K562 (cell line): ENCODE results near the gene PRKCG. TPM values are rescaled to one million over a fixed set of nuclear protein-coding genes. Genes with fewer than 3 reads are reported as not detected.

Experiments
- ATAC-seq: fragments of 200-7000 bp; cut with Tn5 transposase; 3 replicates; pipeline ENCODE4 v1.9.1; 2020; ENCODE audit warnings: moderate library complexity
- BruUV-seq: library from RNA; stranded (reverse); fragments of 400-500 nt; replicated peaks from 2 replicates; lab custom pipeline; 2021; lab: Mats Ljungman, UMichigan
- CTCF ChIA-PET: fragments of 300-600 bp; formaldehyde crosslinking; extraction: SDS; loops from one replicate; lab custom pipeline; 2021; ENCODE audit warnings: low intra/inter-chr PET ratio; lab: Yijun Ruan, JAX
- POLR2A ChIA-PET: fragments of 300-600, 350-650 bp; sonication (Branson Sonifier 250); formaldehyde crosslinking; extraction: SDS; loops from one replicate; lab custom pipeline; 2021; ENCODE audit warnings: antibody characterized with exemption, inconsistent platforms; lab: Yijun Ruan, JAX
- DNase-seq, 4 experiments: peaks; one replicate each; pipeline versions ENCODE4 v3.0.0 to v3.0.0-alpha.2; 2011 to 2018; ENCODE audit warnings: low spot score in 3 of 4, mixed read lengths in 3 of 4; ENCODE audit errors: extremely low read depth in 1 of 4
- FAIRE-seq: peaks from 2 replicates; lab custom pipeline; 2011; peaks lifted over from hg19 to GRCh38; lab: Jason Lieb, UNC
- H2AFZ ChIP-seq: 2 replicates; pipeline ENCODE4 v1.6.0; 2011; ENCODE audit warnings: low read depth, low read length, control low read depth, inconsistent platforms
- H3K27ac ChIP-seq: fragments of 200-600 bp; 3 replicates; pipeline ENCODE4 v1.8.0; 2011; ENCODE audit warnings: low read depth, mild to moderate bottlenecking, control low read depth, inconsistent platforms, low read length, moderate library complexity, mixed read lengths; ENCODE audit errors: extremely low read depth
- H3K27me3 ChIP-seq, 2 experiments: fragments of 300-600 bp in 1 of 2; 2 replicates in 1 of 2; 3 replicates in 1 of 2; pipeline versions ENCODE4 v1.6.0 to v1.8.0; 2011; ENCODE audit warnings: inconsistent platforms in 2 of 2, low read length in 2 of 2, mild to moderate bottlenecking in 1 of 2, mixed read lengths in 1 of 2, moderate library complexity in 1 of 2; ENCODE audit not compliant: control insufficient read depth in 2 of 2, insufficient read depth in 2 of 2
- H3K36me3 ChIP-seq: fragments of 300-600 bp; 3 replicates; pipeline ENCODE4 v1.8.0; 2011; ENCODE audit warnings: mild to moderate bottlenecking, low read length, inconsistent platforms; ENCODE audit not compliant: control insufficient read depth, insufficient read depth
- H3K4me1 ChIP-seq, 2 experiments: fragments of 200-600 bp in 1 of 2; replicated peaks in 1 of 2; 2 replicates in 1 of 2; 3 replicates in 1 of 2; pipeline versions ENCODE4 v1.5.1 to v1.8.0; 2011; ENCODE audit warnings: inconsistent platforms in 2 of 2, low read length in 2 of 2, mild to moderate bottlenecking in 1 of 2, mixed read lengths in 1 of 2, moderate library complexity in 1 of 2; ENCODE audit not compliant: control insufficient read depth in 2 of 2, insufficient read depth in 2 of 2
- H3K4me2 ChIP-seq: 2 replicates; pipeline ENCODE4 v1.6.1; 2011; ENCODE audit warnings: low read length, control low read depth, inconsistent platforms, mixed read lengths; ENCODE audit not compliant: insufficient read depth
- H3K4me3 ChIP-seq: fragments of 200-600 bp; sonication (generic), shearing (Covaris generic); 2 replicates; pipeline ENCODE4 v1.5.1; 2016; ENCODE audit warnings: control low read depth, inconsistent platforms
- H3K79me2 ChIP-seq: fragments of 200-600 bp; 3 replicates; pipeline ENCODE4 v1.8.0; 2011; ENCODE audit warnings: low read length, inconsistent platforms; ENCODE audit not compliant: control insufficient read depth, insufficient read depth
- H3K9ac ChIP-seq, 2 experiments: 2 replicates each; pipeline versions ENCODE4 v1.6.0 to v1.6.1; 2011; ENCODE audit warnings: low read depth in 2 of 2, low read length in 2 of 2, control low read depth in 1 of 2, inconsistent platforms in 1 of 2, mild to moderate bottlenecking in 1 of 2, mixed read lengths in 1 of 2; ENCODE audit not compliant: insufficient read depth in 1 of 2
- H3K9me1 ChIP-seq: one replicate; pipeline ENCODE4 v1.6.0; 2011; ENCODE audit warnings: inconsistent platforms, mild to moderate bottlenecking, low read length, moderate library complexity; ENCODE audit not compliant: control insufficient read depth, insufficient read depth
- H3K9me3 ChIP-seq: replicated peaks from 2 replicates; pipeline ENCODE4 v1.5.1; 2011; ENCODE audit warnings: low read depth, low read length, inconsistent platforms; ENCODE audit not compliant: control insufficient read depth, insufficient read depth
- H4K20me1 ChIP-seq: replicated peaks from 2 replicates; pipeline ENCODE4 v1.6.1; 2011; ENCODE audit warnings: low read length, inconsistent platforms, mixed read lengths; ENCODE audit not compliant: control insufficient read depth, insufficient read depth
- BHLHE40 ChIP-seq: IDR thresholded peaks from 2 replicates; pipeline ENCODE4 v1.6.1; 2011; ENCODE audit warnings: low read length, improper control_type of control experiment
- CBFA2T3 ChIP-seq: fragments of 450-650 bp; IDR thresholded peaks from 2 replicates; pipeline ENCODE4 v1.6.1; 2017
- KDM4B ChIP-seq, 2 experiments: fragments of 450-650 bp in 1 of 2; sonication (generic) in 1 of 2; IDR thresholded peaks; 2 replicates each; pipeline ENCODE4 v1.6.1; 2016 to 2017; ENCODE audit warnings: borderline replicate concordance in 2 of 2, antibody characterized with exemption in 1 of 2, low read depth in 1 of 2, mild to moderate bottlenecking in 1 of 2
- MEIS2 ChIP-seq: fragments of 450-650 bp; IDR thresholded peaks from 2 replicates; pipeline ENCODE4 v1.6.1; 2014; ENCODE audit warnings: mild to moderate bottlenecking; ENCODE audit not compliant: partially characterized antibody
- PML ChIP-seq: IDR thresholded peaks from 2 replicates; pipeline ENCODE4 v1.6.1; 2012; ENCODE audit warnings: low read length, inconsistent platforms
- PRPF4 ChIP-seq: fragments of 200-400 bp; formaldehyde crosslinking; IDR thresholded peaks from one replicate; pipeline ENCODE4 v1.6.1; 2017; ENCODE audit warnings: low read length, low read depth, mild to moderate bottlenecking; ENCODE audit not compliant: insufficient read depth, poor library complexity, severe bottlenecking
- RAD51 ChIP-seq: fragments of 450-650 bp; IDR thresholded peaks from 2 replicates; pipeline ENCODE4 v1.7.1; 2016; ENCODE audit warnings: low read depth, mild to moderate bottlenecking, borderline replicate concordance
- SAFB ChIP-seq: fragments of 200-400 bp; formaldehyde crosslinking; IDR thresholded peaks from 2 replicates; pipeline ENCODE4 v1.6.1; 2017; ENCODE audit warnings: low read depth, low read length, borderline replicate concordance
- SLC30A9 ChIP-seq: fragments of 250-450 bp; sonication (Bioruptor Pico); IDR thresholded peaks from 2 replicates; pipeline ENCODE4 v1.8.0; 2022; ENCODE audit warnings: mild to moderate bottlenecking, moderate library complexity
- SRSF1 ChIP-seq: fragments of 200-400 bp; formaldehyde crosslinking; IDR thresholded peaks from 2 replicates; pipeline ENCODE4 v1.6.1; 2017; ENCODE audit warnings: mild to moderate bottlenecking, low read depth, low read length, moderate library complexity
- SUPT5H ChIP-seq: fragments of 450-650 bp; IDR thresholded peaks from 2 replicates; pipeline ENCODE4 v1.6.1; 2016
- TOE1 ChIP-seq, 2 experiments: fragments of 450-650 bp in 1 of 2; sonication (generic) in 1 of 2; formaldehyde crosslinking in 1 of 2; IDR thresholded peaks; 2 replicates each; pipeline versions ENCODE4 v1.7.1 to v1.8.0; 2016 to 2022; ENCODE audit warnings: borderline replicate concordance in 2 of 2, mild to moderate bottlenecking in 2 of 2, antibody characterized with exemption in 1 of 2, inconsistent platforms in 1 of 2, low read depth in 1 of 2, missing genetic modification reagents in 1 of 2, moderate library complexity in 1 of 2
- ZNF75A ChIP-seq: fragments of 450-650 bp; formaldehyde crosslinking; IDR thresholded peaks from 2 replicates; pipeline ENCODE4 v1.4.0; 2020; ENCODE audit warnings: mild to moderate bottlenecking
- WGBS: fragments of 100-300 bp; shearing (Covaris generic); methylation state at CpG from one replicate; pipeline ENCODE4 v1.1.6; 2016; ENCODE audit warnings: low coverage, mixed read lengths; ENCODE audit not compliant: insufficient coverage; ENCODE audit errors: missing lambda C conversion rate; 5-methylcytosine and 5-hydroxymethylcytosine counted together
- in situ Hi-C: fragments of 300-500 bp; cut with MboI; formaldehyde crosslinking; loops from 4 replicates; pipeline ENCODE4 v1.15.0; 2018; ENCODE audit warnings: inconsistent platforms, mixed read lengths
- intact Hi-C: fragments of 100-400 bp; cut with micrococcal nuclease; formaldehyde crosslinking; loops from 2 replicates; pipeline ENCODE4 v1.14.2; 2022
- polyA plus RNA-seq, 8 experiments: library from polyadenylated mRNA; depleted of rRNA in 4 of 8; stranded (reverse) in 5 of 8; unstranded in 3 of 8; fragments of >200 nt; fragmentation: Nextera tagmentation in 2 of 8; fragmentation: Illumina TruSeq in 1 of 8; extraction: Ambion mirVana in 2 of 8; extraction: Trizol in 1 of 8; gene quantifications; 2 replicates each; pipeline versions ENCODE4 v1.2.1 to v1.2.3, GENCODE V29; 2011 to 2014; ENCODE audit warnings: inconsistent platforms in 1 of 8, missing spikeins in 1 of 8
- total RNA-seq, 7 experiments: library from RNA; depleted of rRNA in 6 of 7; stranded (reverse); fragments of >200 nt in 6 of 7; fragmentation: Illumina TruSeq in 2 of 7; extraction: Trizol in 2 of 7; gene quantifications; 2 replicates each; pipeline versions ENCODE4 v1.2.1 to v1.2.3, GENCODE V29; 2011 to 2021; ENCODE audit warnings: low replicate concordance in 1 of 7
- TF ChIP-seq, protein P1 (sequence below): fragments of 450-650 bp; formaldehyde crosslinking; conservative IDR thresholded peaks from 2 replicates; pipeline ENCODE4 v1.4.0; 2022; ENCODE audit warnings: mild to moderate bottlenecking, missing genetic modification characterization
- TF ChIP-seq, protein P2 (sequence below): fragments of 450-650 bp; formaldehyde crosslinking; IDR thresholded peaks from 2 replicates; pipeline ENCODE4 v1.4.0; 2020; ENCODE audit warnings: mild to moderate bottlenecking, mixed read lengths
- TF ChIP-seq, protein P3 (sequence below): sonication (generic); formaldehyde crosslinking; IDR thresholded peaks from 2 replicates; pipeline ENCODE4 v1.9.0; 2022; ENCODE audit warnings: mild to moderate bottlenecking, missing genetic modification reagents

The PRKCG gene
- total and polyA plus RNA-seq, 9 of the 15 experiments (the other 6 are each of a cell fraction or from before 2014, with no cell fraction given), result not detected

DNA sequence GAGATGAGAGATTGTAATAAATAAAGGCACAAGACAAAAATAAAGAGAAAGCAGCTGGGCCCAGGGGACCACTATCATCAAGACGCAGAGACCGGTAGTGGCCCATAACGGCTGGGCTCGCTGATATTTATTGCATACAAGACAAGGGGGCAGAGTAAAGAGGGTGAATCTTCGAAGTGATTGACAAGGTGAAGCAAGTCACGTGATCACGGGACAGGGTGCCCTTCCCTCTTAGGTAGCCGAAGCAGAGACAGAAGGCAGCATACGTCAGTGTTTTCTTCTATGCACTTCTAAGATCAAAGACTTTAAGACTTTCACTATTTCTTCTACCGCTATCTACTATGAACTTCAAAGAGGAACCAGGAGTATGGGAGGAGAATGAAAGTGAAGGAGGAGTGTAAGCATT, 4.6 kb upstream of the PRKCG start:
- Histone ChIP-seq H3K9ac (no peak overlapping the region), H4K20me1 (0 out of 2 replicates have a peak, but pooled peaks cover 5% of the 10 kb centered on the region), H3K4me1 (peaks cover 0 to 40% of the 10 kb centered on the region in 2 experiments; a peak in 3 of 5 replicates), H3K36me3 (peaks cover 34% of the 10 kb centered on the region; the same call in 2 of the 3 replicates), H3K9me3 (no peaks in the 10 kb centered on the region), H2AFZ (no peak overlapping the region), H3K27ac (no peak overlapping the region), H3K79me2 (peaks cover 12% of the 10 kb centered on the region), H3K4me2 (no peak overlapping the region), H3K4me3 (no peak overlapping the region), H3K27me3 (no peaks in the 10 kb centered on the region), H3K9me1 (no peaks in the 10 kb centered on the region)
- ChIA-PET POLR2A (interaction anchor here (0.5 to 4.3 kb wide), 4 partner anchors 10 to 278 kb away, joined by 3 to 27 read pairs (median 6); partner anchors contain the start of gene MYADM), CTCF (no interaction called here)
- BruUV-seq, result no TSS peak
- FAIRE-seq (peak; percentile 49), ATAC-seq (no peak), DNase-seq (no peak)
- intact Hi-C loops, result no loop called here
- in situ Hi-C loops, result no loop called here
- 55% methylated on average over 10 of the region's 10 CpGs for WGBS
- TF ChIP-seq PML (0 out of 2 replicates have a peak, but pooled peaks have one; percentile 22), KDM4B (IDR thresholded peaks at IDR 0.05; ENCODE audit: borderline replicate concordance in 2 of 2, low read depth in 1 of 2) (no peak), SRSF1 (no peak), CBFA2T3 (peak; percentile 45), PRPF4 (no peak), TOE1 (IDR thresholded peaks at IDR 0.05; ENCODE audit: borderline replicate concordance) (peak; percentile 89), TOE1 (CRISPR knock-in tag; IDR thresholded peaks at IDR 0.05; ENCODE audit: borderline replicate concordance, low read depth) (no peak), SUPT5H (0 out of 2 replicates have a peak, but pooled peaks have one; percentile 7), MEIS2 (no peak), SAFB (no peak), BHLHE40 (peak; percentile 47), RAD51 (peak; percentile 90), ZNF75A (CRISPR knock-in tag) (no peak), SLC30A9 (CRISPR knock-in tag) (no peak)
- TF ChIP-seq, protein P1, sequence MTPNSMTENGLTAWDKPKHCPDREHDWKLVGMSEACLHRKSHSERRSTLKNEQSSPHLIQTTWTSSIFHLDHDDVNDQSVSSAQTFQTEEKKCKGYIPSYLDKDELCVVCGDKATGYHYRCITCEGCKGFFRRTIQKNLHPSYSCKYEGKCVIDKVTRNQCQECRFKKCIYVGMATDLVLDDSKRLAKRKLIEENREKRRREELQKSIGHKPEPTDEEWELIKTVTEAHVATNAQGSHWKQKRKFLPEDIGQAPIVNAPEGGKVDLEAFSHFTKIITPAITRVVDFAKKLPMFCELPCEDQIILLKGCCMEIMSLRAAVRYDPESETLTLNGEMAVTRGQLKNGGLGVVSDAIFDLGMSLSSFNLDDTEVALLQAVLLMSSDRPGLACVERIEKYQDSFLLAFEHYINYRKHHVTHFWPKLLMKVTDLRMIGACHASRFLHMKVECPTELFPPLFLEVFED (CRISPR knock-in tag), result 0 out of 2 replicates have a peak, but pooled peaks have one; percentile 14
- TF ChIP-seq, protein P2, sequence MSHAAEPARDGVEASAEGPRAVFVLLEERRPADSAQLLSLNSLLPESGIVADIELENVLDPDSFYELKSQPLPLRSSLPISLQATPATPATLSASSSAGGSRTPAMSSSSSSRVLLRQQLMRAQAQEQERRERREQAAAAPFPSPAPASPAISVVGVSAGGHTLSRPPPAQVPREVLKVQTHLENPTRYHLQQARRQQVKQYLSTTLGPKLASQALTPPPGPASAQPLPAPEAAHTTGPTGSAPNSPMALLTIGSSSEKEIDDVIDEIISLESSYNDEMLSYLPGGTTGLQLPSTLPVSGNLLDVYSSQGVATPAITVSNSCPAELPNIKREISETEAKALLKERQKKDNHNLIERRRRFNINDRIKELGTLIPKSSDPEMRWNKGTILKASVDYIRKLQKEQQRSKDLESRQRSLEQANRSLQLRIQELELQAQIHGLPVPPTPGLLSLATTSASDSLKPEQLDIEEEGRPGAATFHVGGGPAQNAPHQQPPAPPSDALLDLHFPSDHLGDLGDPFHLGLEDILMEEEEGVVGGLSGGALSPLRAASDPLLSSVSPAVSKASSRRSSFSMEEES, result peak; percentile 80
- TF ChIP-seq, protein P3, sequence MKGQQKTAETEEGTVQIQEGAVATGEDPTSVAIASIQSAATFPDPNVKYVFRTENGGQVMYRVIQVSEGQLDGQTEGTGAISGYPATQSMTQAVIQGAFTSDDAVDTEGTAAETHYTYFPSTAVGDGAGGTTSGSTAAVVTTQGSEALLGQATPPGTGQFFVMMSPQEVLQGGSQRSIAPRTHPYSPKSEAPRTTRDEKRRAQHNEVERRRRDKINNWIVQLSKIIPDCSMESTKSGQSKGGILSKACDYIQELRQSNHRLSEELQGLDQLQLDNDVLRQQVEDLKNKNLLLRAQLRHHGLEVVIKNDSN (CRISPR knock-in tag), result peak; percentile 49
